Stimulated activated CD4-positive, alpha-beta T cell treated with anti-CD3 and anti-CD28 coated beads, Interleukin-1b, Interleukin-23, amount 100 ng/mL, for 1 hour (primary cell): ENCODE results near the gene SLC4A4.

Source experiments
- DNase-seq, 2 donors: peaks; one replicate each; pipeline ENCODE4 v3.0.0-alpha.2; 2020; ENCODE audit warnings: low read depth in 2 of 2

Gene SLC4A4

GRCh38 chr4:71537551-71538065 is 198.8 kb downstream of the SLC4A4 start:
- DNase-seq: no peak

GRCh38 chr4:71538528-71538927 is 199.7 kb downstream of the SLC4A4 start:
- no peak for DNase-seq

GRCh38 chr4:71540749-71541269 is 202.0 kb downstream of the SLC4A4 start:
- no peak for DNase-seq

- DNase-seq: no peak
Observed at GRCh38 chr4:71541541-71541940, 202.7 kb downstream of the SLC4A4 start.

- DNase-seq: no peak
Observed at GRCh38 chr4:71545168-71545567, 206.3 kb downstream of the SLC4A4 start.

GRCh38 chr4:71549516-71550160 is 210.8 kb downstream of the SLC4A4 start:
- DNase-seq: no peak

- no peak for DNase-seq
Observed at GRCh38 chr4:71550220-71551165, 211.7 kb downstream of the SLC4A4 start.

- no peak for DNase-seq
Observed at GRCh38 chr4:71553605-71554004, 214.8 kb downstream of the SLC4A4 start.

GRCh38 chr4:71554025-71554424 is 215.2 kb downstream of the SLC4A4 start:
- DNase-seq: no peak

GRCh38 chr4:71558248-71558647 is 219.4 kb downstream of the SLC4A4 start:
- DNase-seq: no peak

GRCh38 chr4:71559957-71560571 is 221.2 kb downstream of the SLC4A4 start:
- no peak for DNase-seq

- no peak for DNase-seq
Observed at GRCh38 chr4:71564775-71565174, 226.0 kb downstream of the SLC4A4 start.

- no peak for DNase-seq
Observed at GRCh38 chr4:71566856-71567255, 228.0 kb downstream of the SLC4A4 start.

- no peak for DNase-seq
Observed at GRCh38 chr4:71568131-71568530, 229.3 kb downstream of the SLC4A4 start.

GRCh38 chr4:71570492-71570891 is 231.7 kb downstream of the SLC4A4 start:
- no peak for DNase-seq

GRCh38 chr4:71571346-71571745 is 232.5 kb downstream of the SLC4A4 start:
- DNase-seq: no peak

GRCh38 chr4:71583971-71584370 is 245.2 kb downstream of the SLC4A4 start:
- no peak for DNase-seq

GRCh38 chr4:71584585-71584984 is 245.8 kb downstream of the SLC4A4 start:
- DNase-seq: no peak

GRCh38 chr4:71586087-71586763 is 247.4 kb downstream of the SLC4A4 start:
- DNase-seq: no peak

GRCh38 chr4:71587995-71588394 is 249.2 kb downstream of the SLC4A4 start:
- DNase-seq: no peak

GRCh38 chr4:71592793-71593192 is 254.0 kb downstream of the SLC4A4 start:
- no peak for DNase-seq

- no peak for DNase-seq
Observed at GRCh38 chr4:71593311-71593710, 254.5 kb downstream of the SLC4A4 start.
